ENCODE measurements around the gene LRRC3C.
"Not testable (repeated sequence)": the region's sequence is repeated elsewhere in the genome, so short reads cannot be mapped to it uniquely, and the experiment has no call there.

Gene LRRC3C

DNA sequence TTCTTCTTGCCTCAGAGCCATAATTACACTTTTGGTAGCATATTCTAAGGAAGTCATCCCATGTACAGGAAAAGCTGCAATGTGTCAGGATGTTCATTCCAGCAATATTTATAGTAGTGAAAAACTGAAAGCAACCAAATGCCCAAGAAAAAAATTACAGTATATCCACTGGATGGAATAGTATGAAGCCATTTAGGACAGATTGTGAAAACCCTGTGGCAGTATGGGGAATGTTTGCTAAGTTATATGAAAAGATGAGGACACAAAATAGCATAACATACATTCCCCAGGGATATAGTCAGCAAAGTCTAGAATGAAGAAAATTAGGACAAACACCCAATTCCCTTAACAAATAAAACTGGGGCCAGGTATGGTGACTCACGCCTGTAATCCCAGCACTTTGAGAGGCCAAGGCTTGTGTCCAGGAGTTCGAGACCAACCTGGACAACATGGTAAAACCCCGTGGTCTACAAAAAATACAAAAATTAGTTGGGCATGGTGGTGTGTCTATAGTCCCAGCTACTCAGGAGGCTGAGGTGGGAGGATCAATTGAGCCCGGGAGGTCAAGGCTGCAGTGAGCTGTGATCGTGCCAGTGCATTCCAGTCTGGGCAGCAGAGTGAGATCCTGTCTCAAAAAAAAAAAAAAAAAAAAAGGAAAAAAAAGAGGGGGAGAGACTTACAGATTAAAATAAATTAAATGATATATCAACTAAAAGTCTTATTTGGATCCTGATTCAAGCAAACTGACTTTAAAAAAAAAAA, 2.3 kb downstream of the LRRC3C start:
- peaks cover 33% of the 10 kb centered on the region for H3K4me1 Mint-ChIP-seq (ENCODE audit: low read depth)
- H3K9me3 Mint-ChIP-seq (ENCODE audit: low read depth): no peaks in the 10 kb centered on the region
- no peak overlapping the region for H3K27ac Mint-ChIP-seq
- no peak overlapping the region for H3K4me3 Mint-ChIP-seq
- no peaks in the 10 kb centered on the region for H3K27me3 Mint-ChIP-seq
- H3K36me3 Mint-ChIP-seq: no peaks in the 10 kb centered on the region

DNA sequence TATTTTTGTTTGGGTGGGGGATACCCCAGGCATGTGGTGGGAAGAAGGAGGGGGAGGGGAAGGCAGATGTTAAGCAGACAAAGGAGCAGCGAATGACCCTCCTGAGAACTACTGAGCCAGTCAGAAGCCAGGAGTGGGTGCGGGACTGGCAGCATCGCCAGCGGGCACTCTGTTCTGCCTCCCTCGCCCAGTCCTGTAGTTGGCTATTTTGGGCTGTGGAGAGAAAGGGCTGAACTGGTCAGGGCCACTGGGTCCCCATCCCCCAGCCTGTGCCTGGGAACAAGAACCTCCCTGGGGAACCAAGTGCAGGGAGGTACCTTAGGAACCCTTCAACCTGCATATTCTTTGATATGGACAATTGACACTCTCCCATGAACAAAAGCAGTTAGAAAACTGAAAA, 6.4 kb downstream of the LRRC3C start:
- no peaks in the 10 kb centered on the region for H3K36me3 Mint-ChIP-seq
- no peak overlapping the region for H3K4me3 Mint-ChIP-seq
- H3K27me3 Mint-ChIP-seq: no peaks in the 10 kb centered on the region

DNA sequence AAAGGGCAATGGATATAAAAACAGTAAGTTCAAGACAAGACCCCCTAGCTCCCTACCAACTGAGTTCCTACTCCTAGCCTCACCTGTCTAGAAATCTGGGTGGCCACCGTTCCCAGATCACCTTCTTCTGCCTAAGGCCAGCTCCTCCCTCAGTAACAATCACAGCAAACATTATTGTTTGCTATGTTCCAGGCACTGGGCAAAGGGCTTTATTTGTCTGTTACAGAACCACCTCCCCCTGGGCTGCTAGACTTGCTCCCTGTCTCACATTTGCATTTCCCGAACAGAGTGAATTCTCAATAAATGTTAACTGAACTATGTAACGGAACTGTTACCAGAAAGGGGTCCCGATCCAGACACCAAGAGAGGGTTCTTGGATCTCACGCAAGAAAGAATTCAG, 6.8 kb downstream of the LRRC3C start:
- Mint-ChIP-seq H3K27ac (no peak overlapping the region), H3K4me3 (no peak overlapping the region), H3K9me3 (ENCODE audit: low read depth) (no peaks in the 10 kb centered on the region), H3K36me3 (no peaks in the 10 kb centered on the region), H3K27me3 (no peaks in the 10 kb centered on the region), H3K4me1 (ENCODE audit: low read depth) (peaks cover 6% of the 10 kb centered on the region)

More for the DNA sequence above, 6.4 kb downstream of the LRRC3C start:
- H3K4me1 Mint-ChIP-seq (ENCODE audit: low read depth): peaks cover 6% of the 10 kb centered on the region
- no peak overlapping the region for H3K27ac Mint-ChIP-seq
- H3K9me3 Mint-ChIP-seq (ENCODE audit: low read depth): no peaks in the 10 kb centered on the region

DNA sequence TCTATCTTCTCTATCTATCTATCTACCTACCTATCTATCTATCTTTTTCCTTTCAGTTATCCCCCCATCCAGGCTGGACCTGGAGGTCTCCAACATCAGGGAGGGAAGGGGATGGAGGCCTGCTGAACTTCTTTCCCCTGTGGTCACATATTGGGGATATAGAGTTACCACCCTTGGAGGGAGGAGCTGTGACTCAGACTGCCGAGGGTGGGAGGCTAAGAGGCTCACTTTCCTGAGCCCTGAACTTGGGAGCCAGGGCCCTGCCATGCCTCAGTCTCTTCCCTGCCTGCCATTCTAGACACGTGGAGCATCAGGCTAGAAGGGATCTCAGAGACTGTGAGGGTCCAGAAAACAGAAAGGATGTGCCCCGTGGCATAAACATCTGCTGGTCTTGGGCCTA, 8.4 kb downstream of the LRRC3C start:
- H3K9me3 Mint-ChIP-seq (ENCODE audit: low read depth): no peaks in the 10 kb centered on the region
- no peak overlapping the region for H3K4me3 Mint-ChIP-seq
- H3K27ac Mint-ChIP-seq: no peak overlapping the region
- H3K36me3 Mint-ChIP-seq: no peaks in the 10 kb centered on the region
- H3K4me1 Mint-ChIP-seq (ENCODE audit: low read depth): peaks cover 16% of the 10 kb centered on the region
- H3K27me3 Mint-ChIP-seq: no peaks in the 10 kb centered on the region

DNA sequence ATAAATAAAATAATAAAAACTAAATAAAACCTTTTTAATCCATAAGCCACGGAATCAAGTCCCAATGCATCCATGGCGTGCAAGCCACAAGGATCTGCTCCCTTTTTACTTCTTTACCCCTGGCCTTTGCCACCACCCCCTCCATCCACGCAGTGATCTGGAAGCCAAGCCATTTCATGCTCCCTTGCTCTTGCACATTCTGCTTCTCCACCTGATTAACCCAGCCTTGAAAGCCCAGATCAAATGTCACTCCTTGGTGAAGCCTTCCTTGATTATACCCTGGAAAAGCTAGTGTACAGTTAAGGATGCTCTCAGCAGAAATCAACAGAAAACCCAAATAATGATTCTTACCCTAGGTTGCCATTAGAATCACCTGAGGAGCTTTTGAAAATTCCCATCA, 9.9 kb downstream of the LRRC3C start:
- Mint-ChIP-seq H3K27me3 (no peaks in the 10 kb centered on the region), H3K36me3 (no peaks in the 10 kb centered on the region), H3K27ac (no peak overlapping the region), H3K9me3 (ENCODE audit: low read depth) (no peaks in the 10 kb centered on the region), H3K4me1 (ENCODE audit: low read depth) (peaks cover 18% of the 10 kb centered on the region), H3K4me3 (no peak overlapping the region)

DNA sequence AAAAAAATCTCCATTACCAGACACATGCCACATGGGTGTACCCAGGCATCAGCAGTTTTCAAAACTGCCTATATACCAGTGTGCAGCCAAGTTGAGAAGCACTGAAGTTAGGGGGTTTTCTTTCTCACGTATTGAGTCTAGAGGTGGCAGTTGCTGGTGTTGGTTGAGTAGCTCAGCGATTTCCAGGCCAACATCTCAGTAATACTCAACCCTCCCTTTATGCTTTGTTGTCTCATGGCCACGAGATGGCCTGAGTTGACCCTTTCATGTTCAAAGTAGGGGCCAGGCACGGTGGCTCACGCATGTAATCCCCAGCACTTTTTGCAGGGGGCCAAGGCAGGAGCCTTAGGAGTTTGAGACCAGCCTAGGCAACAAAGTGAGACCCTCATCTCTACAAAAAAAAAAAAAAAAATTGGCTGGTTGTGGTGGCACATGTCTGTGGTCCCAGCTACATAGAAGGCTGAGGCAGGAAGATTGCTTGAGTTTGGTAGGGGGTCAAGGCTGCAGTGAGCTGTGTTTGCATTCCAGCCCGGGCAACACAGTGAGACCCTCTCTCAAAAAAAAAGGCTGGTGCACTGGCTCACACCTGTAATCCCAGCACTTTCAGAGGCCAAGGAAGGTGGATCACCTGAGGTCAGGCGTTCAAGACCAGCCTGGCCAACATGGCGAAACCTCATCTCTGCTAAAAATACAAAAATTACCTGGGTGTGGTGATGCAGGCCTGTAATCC, 10.8 kb downstream of the LRRC3C start:
- H3K9me3 Mint-ChIP-seq (ENCODE audit: low read depth): no peaks in the 10 kb centered on the region
- H3K4me1 Mint-ChIP-seq (ENCODE audit: low read depth): peaks cover 18% of the 10 kb centered on the region
- H3K27me3 Mint-ChIP-seq: no peaks in the 10 kb centered on the region
- H3K4me3 Mint-ChIP-seq: no peak overlapping the region
- no peak overlapping the region for H3K27ac Mint-ChIP-seq
- H3K36me3 Mint-ChIP-seq: no peaks in the 10 kb centered on the region

DNA sequence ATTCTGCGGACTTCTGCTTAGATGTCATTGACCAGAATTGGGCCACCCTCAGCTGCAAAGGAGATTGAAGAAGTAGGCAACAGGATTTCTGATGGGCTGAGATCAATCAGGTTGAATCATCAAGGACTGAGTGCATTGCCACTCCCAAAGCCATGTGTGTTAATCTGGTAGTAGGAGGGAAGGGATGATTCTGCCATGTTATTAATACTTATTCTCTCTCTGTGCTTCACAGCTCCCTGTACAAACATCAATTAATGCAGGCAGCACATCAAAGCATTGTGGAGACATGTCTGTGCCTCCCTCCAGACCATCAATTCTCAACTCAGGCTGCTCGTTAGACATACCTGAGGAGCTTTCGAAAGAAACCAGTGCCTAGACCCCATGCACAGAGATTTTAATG, 11.6 kb downstream of the LRRC3C start:
- no peak overlapping the region for H3K4me3 Mint-ChIP-seq
- H3K9me3 Mint-ChIP-seq (ENCODE audit: low read depth): no peaks in the 10 kb centered on the region
- no peak overlapping the region for H3K27ac Mint-ChIP-seq
- no peaks in the 10 kb centered on the region for H3K27me3 Mint-ChIP-seq
- H3K4me1 Mint-ChIP-seq (ENCODE audit: low read depth): peaks cover 18% of the 10 kb centered on the region
- no peaks in the 10 kb centered on the region for H3K36me3 Mint-ChIP-seq

DNA sequence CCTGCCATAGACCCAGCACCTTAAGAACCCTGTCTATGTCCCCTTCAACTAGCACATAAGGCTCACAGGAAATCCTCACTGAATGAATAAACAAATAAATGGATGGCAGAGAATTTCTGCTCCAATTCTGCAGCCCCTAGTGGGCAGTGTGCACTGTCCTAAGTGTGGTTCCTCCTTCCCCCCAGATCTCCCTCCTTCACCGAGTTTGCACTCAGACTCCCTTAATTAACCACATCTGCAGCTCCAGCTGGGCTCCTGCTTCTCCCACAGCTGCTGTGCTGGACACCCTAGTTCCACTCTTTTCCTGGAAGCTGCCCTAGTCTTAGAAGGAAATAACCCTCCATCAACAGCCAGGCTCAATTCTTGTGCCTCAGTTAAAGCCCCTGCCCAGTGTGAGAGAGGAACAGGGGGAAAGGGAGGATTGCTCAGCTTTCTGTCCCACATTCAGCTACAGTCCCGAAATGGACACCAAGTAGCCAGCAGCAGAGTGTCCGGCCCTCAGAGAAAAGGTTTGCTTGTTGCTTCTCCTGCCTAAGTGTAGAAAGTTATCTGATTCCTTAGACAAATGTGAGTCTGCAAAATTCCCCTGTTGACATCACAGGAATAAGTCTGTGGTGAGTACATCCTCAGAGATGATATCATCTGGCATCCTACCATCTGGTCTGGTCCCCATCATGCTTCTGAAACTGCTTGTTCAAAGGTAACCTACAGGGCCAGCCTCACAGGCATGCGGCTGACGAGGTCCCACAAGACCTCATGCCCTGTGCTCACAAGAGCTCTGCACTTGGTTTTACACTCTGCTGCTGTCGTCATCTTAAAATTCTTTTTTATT, 12.3 kb downstream of the LRRC3C start:
- Mint-ChIP-seq H3K4me3 (peak overlapping the region; percentile 14), H3K36me3 (no peaks in the 10 kb centered on the region), H3K27me3 (no peaks in the 10 kb centered on the region), H3K9me3 (ENCODE audit: low read depth) (no peaks in the 10 kb centered on the region), H3K27ac (peak overlapping the region; percentile 50), H3K4me1 (ENCODE audit: low read depth) (peaks cover 18% of the 10 kb centered on the region)

DNA sequence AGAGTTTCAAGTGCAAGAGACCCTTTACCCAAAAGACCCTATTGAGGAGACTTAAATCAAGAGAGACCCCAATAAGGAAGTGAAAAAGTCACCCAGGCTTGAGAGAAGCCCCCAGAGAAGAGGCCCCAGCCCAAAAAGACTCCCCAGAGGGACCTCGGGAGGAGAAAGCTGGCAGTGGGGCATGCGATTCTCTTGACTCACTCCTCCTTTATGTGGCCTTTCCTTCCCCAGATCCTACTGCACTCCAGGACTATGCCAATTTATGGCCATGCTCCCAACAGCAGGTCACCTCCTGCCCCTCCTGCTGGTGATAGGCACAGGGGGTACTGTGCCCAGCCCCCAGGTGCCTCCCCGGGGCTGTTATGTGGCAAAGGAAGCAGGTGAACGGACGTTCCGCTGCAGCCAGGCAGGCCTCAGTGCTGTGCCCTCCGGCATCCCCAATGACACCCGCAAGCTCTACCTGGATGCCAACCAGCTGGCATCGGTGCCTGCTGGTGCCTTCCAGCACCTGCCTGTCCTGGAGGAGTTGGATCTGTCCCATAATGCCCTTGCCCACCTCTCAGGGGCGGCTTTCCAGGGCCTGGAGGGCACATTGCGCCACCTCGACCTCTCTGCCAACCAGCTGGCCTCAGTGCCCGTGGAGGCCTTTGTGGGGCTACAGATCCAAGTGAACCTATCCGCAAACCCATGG, 16.3 kb downstream of the LRRC3C start:
- Mint-ChIP-seq H3K36me3 (no peaks in the 10 kb centered on the region), H3K4me3 (no peak overlapping the region), H3K27me3 (no peaks in the 10 kb centered on the region), H3K27ac (no peak overlapping the region), H3K9me3 (ENCODE audit: low read depth) (no peaks in the 10 kb centered on the region), H3K4me1 (ENCODE audit: low read depth) (peaks cover 36% of the 10 kb centered on the region)

DNA sequence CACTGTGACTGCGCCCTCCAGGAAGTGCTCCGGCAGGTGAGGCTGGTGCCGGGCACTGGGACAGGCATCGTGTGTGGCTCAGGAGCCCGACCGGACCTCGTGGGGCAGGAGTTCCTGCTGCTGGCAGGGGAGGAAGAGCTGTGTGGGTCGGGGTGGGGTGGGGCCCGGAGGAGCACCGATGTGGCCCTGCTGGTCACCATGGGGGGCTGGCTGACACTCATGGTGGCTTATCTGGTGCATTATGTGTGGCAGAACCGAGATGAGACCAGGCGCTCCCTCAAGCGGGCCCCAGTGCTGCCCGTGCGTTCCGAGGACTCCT, 16.8 kb downstream of the LRRC3C start:
- no peak overlapping the region for H3K27ac Mint-ChIP-seq
- H3K9me3 Mint-ChIP-seq (ENCODE audit: low read depth): no peaks in the 10 kb centered on the region
- peaks cover 34% of the 10 kb centered on the region for H3K4me1 Mint-ChIP-seq (ENCODE audit: low read depth)
- H3K27me3 Mint-ChIP-seq: no peaks in the 10 kb centered on the region
- H3K36me3 Mint-ChIP-seq: no peaks in the 10 kb centered on the region
- H3K4me3 Mint-ChIP-seq: no peak overlapping the region

DNA sequence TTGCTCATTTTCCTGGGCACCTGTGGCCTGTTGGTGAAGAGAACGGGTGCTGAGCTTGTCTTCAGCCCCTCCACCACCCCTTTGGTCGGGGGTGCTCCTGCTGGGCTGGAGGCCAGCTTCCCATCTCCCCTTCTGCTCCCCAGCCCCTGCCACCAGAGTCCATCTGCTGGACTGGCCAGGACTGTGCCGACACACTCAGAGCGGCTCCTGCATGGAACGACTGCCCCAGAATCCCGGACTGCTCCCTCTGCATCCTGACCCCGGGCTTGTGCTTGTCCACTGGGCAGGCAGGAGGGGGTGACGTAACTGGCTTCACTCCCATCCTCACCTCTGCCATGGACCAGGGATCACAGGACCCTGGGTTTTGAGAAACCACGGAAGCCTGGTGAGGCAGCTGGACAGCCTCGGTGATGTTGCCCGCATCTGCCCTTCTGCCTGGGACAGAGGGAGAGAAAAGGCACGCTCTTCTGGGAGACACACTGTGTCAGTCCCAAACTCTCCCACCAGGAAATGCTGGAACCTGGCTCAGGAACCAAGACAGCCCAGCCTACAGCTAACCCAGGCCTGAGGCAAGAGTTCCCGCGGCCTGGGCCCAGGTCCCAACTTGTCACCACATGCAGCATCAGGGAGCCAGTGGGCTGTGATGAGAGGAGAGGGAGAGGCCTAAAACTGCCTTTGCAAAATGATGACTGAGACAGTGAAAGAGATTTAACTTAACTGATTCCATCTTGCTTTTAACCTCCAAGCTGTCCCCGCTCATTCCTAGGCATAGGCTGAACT, 19.2 kb downstream of the LRRC3C start:
- Mint-ChIP-seq H3K27me3 (no peaks in the 10 kb centered on the region), H3K4me3 (no peak overlapping the region), H3K36me3 (no peaks in the 10 kb centered on the region), H3K4me1 (ENCODE audit: low read depth) (peaks cover 25% of the 10 kb centered on the region), H3K9me3 (ENCODE audit: low read depth) (no peaks in the 10 kb centered on the region), H3K27ac (no peak overlapping the region)

DNA sequence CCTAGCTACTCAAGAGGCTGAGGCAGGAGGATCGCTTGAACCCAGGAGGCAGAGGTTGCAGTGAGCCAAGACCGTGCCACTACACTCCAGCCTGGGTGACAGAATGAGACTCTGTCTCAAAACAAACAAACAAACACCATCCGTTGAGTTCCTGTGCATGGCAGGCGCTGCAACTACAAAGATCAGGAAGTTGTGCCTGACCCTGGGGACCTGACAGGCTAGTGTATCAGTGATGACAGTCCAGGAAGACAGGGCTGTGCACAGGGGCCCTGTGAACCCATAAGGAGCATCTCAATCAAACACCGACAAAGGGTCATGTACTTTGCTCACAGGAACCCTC, 20.9 kb downstream of the LRRC3C start:
- not testable (repeated sequence) for H3K4me3 Mint-ChIP-seq; H3K36me3 Mint-ChIP-seq; H3K9me3 Mint-ChIP-seq (ENCODE audit: low read depth); H3K27me3 Mint-ChIP-seq
- Mint-ChIP-seq H3K4me1 (ENCODE audit: low read depth) (peaks cover 31% of the 10 kb centered on the region), H3K27ac (peak overlapping the region; percentile 46)

DNA sequence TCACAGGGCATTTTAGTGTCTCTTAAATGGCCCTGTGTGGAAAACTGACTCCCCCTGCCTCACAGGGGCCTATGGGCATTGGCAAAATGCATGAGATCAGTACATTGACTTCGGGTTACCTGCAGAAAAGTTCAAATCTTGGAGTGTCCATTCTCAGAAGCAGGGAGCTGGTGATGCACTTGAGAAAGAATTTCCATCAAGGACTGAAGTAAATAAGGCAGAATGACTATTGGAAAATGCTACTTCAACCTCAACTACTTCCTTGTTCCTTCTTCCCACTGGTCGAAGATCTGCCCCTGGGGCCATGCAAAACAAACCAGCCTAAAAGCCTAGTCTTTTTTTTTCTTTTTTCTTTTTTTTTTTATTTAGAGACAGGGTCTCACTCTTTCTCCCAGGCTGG, 21.5 kb downstream of the LRRC3C start:
- H3K4me3 Mint-ChIP-seq: no peak overlapping the region
- peaks cover 34% of the 10 kb centered on the region for H3K4me1 Mint-ChIP-seq (ENCODE audit: low read depth)
- H3K36me3 Mint-ChIP-seq: no peaks in the 10 kb centered on the region
- no peaks in the 10 kb centered on the region for H3K9me3 Mint-ChIP-seq (ENCODE audit: low read depth)
- no peaks in the 10 kb centered on the region for H3K27me3 Mint-ChIP-seq
- H3K27ac Mint-ChIP-seq: no peak overlapping the region

DNA sequence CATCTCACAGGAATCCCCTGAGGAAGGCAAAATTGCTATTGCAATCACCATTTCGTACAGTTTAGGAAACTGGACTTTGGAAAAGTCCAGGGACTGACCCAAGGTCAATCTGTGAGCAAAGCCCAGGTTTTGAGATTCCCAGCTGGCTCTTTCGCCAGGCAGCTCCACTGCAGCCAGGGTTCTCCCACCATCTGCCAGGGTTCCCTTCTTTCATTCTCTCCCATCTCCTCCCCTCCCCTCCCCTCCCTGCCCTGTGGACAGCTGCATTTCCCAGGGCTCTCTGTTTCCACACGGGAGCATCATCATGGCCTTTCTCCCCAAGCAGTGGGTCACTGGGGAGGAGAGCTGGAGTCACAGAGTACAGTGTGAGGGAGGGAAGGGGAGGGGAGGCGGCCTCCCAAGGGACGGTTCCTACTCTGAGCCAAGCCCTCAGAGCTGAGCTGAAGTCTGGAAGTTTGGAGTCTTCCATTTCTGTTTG, 23.4 kb downstream of the LRRC3C start:
- H3K27me3 Mint-ChIP-seq: no peaks in the 10 kb centered on the region
- H3K4me1 Mint-ChIP-seq (ENCODE audit: low read depth): peaks cover 34% of the 10 kb centered on the region
- no peak overlapping the region for H3K4me3 Mint-ChIP-seq
- no peaks in the 10 kb centered on the region for H3K36me3 Mint-ChIP-seq
- H3K9me3 Mint-ChIP-seq (ENCODE audit: low read depth): no peaks in the 10 kb centered on the region
- H3K27ac Mint-ChIP-seq: no peak overlapping the region
